IMR-90 (cell line): Measurements from ENCODE around the gene BATF2. TPM values are rescaled to one million over a fixed set of nuclear protein-coding genes. Genes with fewer than 3 reads are reported as not detected.

Source experiments
- ATAC-seq: fragments of 200-7000 bp; cut with Tn5 transposase; 2 replicates; pipeline ENCODE4 v1.9.1; 2020; ENCODE audit warnings: low read depth, mild to moderate bottlenecking, moderate library complexity
- BruUV-seq: library from RNA; stranded (reverse); fragments of 400-500 nt; replicated peaks from 2 replicates; lab custom pipeline; 2021; lab: Mats Ljungman, UMichigan
- CTCF ChIA-PET: fragments of 300-600 bp; formaldehyde crosslinking; extraction: SDS; loops from one replicate; lab custom pipeline; 2021; ENCODE audit warnings: antibody characterized with exemption; lab: Yijun Ruan, JAX
- POLR2A ChIA-PET: fragments of 300-600 bp; sonication (Branson Sonifier 250); formaldehyde crosslinking; loops from one replicate; lab custom pipeline; 2022; ENCODE audit warnings: antibody characterized with exemption; ENCODE audit not compliant: unreplicated experiment; lab: Charles Lee
- DNase-seq: peaks from one replicate; pipeline ENCODE4 v3.0.0; 2013
- H2AFZ ChIP-seq: replicated peaks from 2 replicates; pipeline ENCODE3; 2013; ENCODE audit warnings: low read length, mild to moderate bottlenecking; ENCODE audit not compliant: poor library complexity
- H2AK5ac ChIP-seq: 2 replicates; pipeline ENCODE4 v1.6.1; 2013; ENCODE audit warnings: low read depth, low read length, inconsistent platforms
- H2AK9ac ChIP-seq: replicated peaks from 2 replicates; pipeline ENCODE3; 2013; ENCODE audit warnings: mild to moderate bottlenecking, low read depth, low read length, moderate library complexity; ENCODE audit not compliant: poor library complexity
- H2BK120ac ChIP-seq: 2 replicates; pipeline ENCODE4 v1.6.1; 2013; ENCODE audit warnings: low read depth, low read length, inconsistent platforms
- H2BK15ac ChIP-seq: 3 replicates; pipeline ENCODE4 v1.6.1; 2013; ENCODE audit warnings: low read depth, low read length, inconsistent platforms
- H2BK20ac ChIP-seq: 2 replicates; pipeline ENCODE4 v1.6.1; 2013; ENCODE audit warnings: low read depth, mild to moderate bottlenecking, inconsistent platforms, low read length, moderate library complexity
- H2BK5ac ChIP-seq: 2 replicates; pipeline ENCODE4 v1.6.1; 2013; ENCODE audit warnings: mild to moderate bottlenecking, low read depth, low read length, inconsistent platforms; ENCODE audit not compliant: poor library complexity, severe bottlenecking
- H3K14ac ChIP-seq: replicated peaks from 2 replicates; pipeline ENCODE4 v1.6.1; 2013; ENCODE audit warnings: low read depth, low read length, inconsistent platforms
- H3K18ac ChIP-seq: 2 replicates; pipeline ENCODE4 v1.6.1; 2013; ENCODE audit warnings: low read depth, low read length, control low read depth
- H3K23ac ChIP-seq: 2 replicates; pipeline ENCODE4 v1.6.1; 2013; ENCODE audit warnings: low read depth, low read length, inconsistent platforms
- H3K27ac ChIP-seq: 2 replicates; pipeline ENCODE4 v1.5.1; 2013; ENCODE audit warnings: mild to moderate bottlenecking, control low read depth, low read length; ENCODE audit not compliant: insufficient read depth
- H3K27me3 ChIP-seq: 2 replicates; pipeline ENCODE4 v1.6.1; 2013; ENCODE audit warnings: low read length; ENCODE audit not compliant: control insufficient read depth, insufficient read depth
- H3K36me3 ChIP-seq: 2 replicates; pipeline ENCODE4 v1.6.1; 2013; ENCODE audit warnings: low read length, mixed read lengths; ENCODE audit not compliant: control insufficient read depth, insufficient read depth
- H3K4ac ChIP-seq: 2 replicates; pipeline ENCODE4 v1.6.1; 2013; ENCODE audit warnings: low read depth, low read length, inconsistent platforms
- H3K4me1 ChIP-seq: 2 replicates; pipeline ENCODE4 v1.6.1; 2013; ENCODE audit warnings: low read length, mixed read lengths; ENCODE audit not compliant: control insufficient read depth, insufficient read depth
- H3K4me2 ChIP-seq: 2 replicates; pipeline ENCODE4 v1.6.1; 2013; ENCODE audit warnings: low read depth, mild to moderate bottlenecking, control low read depth, low read length, moderate library complexity
- H3K4me3 ChIP-seq: 2 replicates; pipeline ENCODE4 v1.5.1; 2013; ENCODE audit warnings: low read depth, mild to moderate bottlenecking, control low read depth, low read length, moderate library complexity; ENCODE audit not compliant: insufficient read depth
- H3K56ac ChIP-seq: 2 replicates; pipeline ENCODE4 v1.6.1; 2013; ENCODE audit warnings: low read length, inconsistent platforms; ENCODE audit not compliant: insufficient read depth; ENCODE audit errors: extremely low read depth
- H3K79me1 ChIP-seq, 2 experiments: 2 replicates each; pipeline ENCODE4 v1.6.1; 2013; ENCODE audit warnings: low read length in 2 of 2, inconsistent platforms in 1 of 2, low read depth in 1 of 2
- H3K9ac ChIP-seq: 2 replicates; pipeline ENCODE4 v1.6.1; 2013; ENCODE audit warnings: low read depth, low read length, control low read depth
- H3K9me1 ChIP-seq: 2 replicates; pipeline ENCODE4 v1.6.1; 2013; ENCODE audit warnings: low read length, inconsistent platforms; ENCODE audit not compliant: insufficient read depth
- H3K9me3 ChIP-seq: 2 replicates; pipeline ENCODE4 v1.6.1; 2013; ENCODE audit warnings: low read length; ENCODE audit not compliant: control insufficient read depth, insufficient read depth
- H4K20me1 ChIP-seq: 2 replicates; pipeline ENCODE4 v1.6.1; 2013; ENCODE audit warnings: low read length, inconsistent platforms; ENCODE audit not compliant: insufficient read depth
- H4K5ac ChIP-seq: 2 replicates; pipeline ENCODE4 v1.6.1; 2013; ENCODE audit warnings: mild to moderate bottlenecking, low read depth, low read length, control low read depth
- H4K8ac ChIP-seq, 2 experiments: 2 replicates each; pipeline ENCODE4 v1.6.1; 2013; ENCODE audit warnings: low read depth in 2 of 2, low read length in 2 of 2, control low read depth in 1 of 2, inconsistent platforms in 1 of 2
- H4K91ac ChIP-seq: 2 replicates; pipeline ENCODE4 v1.6.1; 2013; ENCODE audit warnings: low read depth, low read length, inconsistent platforms; ENCODE audit not compliant: insufficient read depth
- BHLHE40 ChIP-seq: fragments of 150-350 bp; IDR thresholded peaks from 2 replicates; pipeline ENCODE4 v1.6.1; 2016; ENCODE audit warnings: mild to moderate bottlenecking, low read depth, low read length
- RCOR1 ChIP-seq: IDR thresholded peaks from 2 replicates; pipeline ENCODE4 v1.6.1; 2012; ENCODE audit warnings: mild to moderate bottlenecking, low read length, improper control_type of control experiment; ENCODE audit not compliant: insufficient replicate concordance
- WGBS, 2 experiments: methylation state at CpG; one replicate each; pipeline versions ENCODE4 v1.1.5 to v1.1.7; 2013; ENCODE audit warnings: missing lambda C conversion rate in 2 of 2; ENCODE audit not compliant: insufficient read length in 1 of 2; ENCODE audit errors: extremely low coverage in 2 of 2; 5-methylcytosine and 5-hydroxymethylcytosine counted together
- dilution Hi-C: fragments of 300-500 bp; cut with HindIII; formaldehyde crosslinking; loops from one replicate; pipeline ENCODE4 v1.14.3; 2018; ENCODE audit warnings: low sequenced_read_pairs; ENCODE audit not compliant: unreplicated experiment
- in situ Hi-C: fragments of 300-500 bp; cut with MboI; formaldehyde crosslinking; loops from 3 replicates; pipeline ENCODE4 v1.14.3; 2019; ENCODE audit warnings: low sequenced_read_pairs, inconsistent platforms, mixed read lengths
- intact Hi-C: fragments of 100-400 bp; cut with micrococcal nuclease; formaldehyde crosslinking; loops from 2 replicates; pipeline ENCODE4 v1.10.0; 2022
- polyA plus RNA-seq, 3 experiments: library from polyadenylated mRNA; depleted of rRNA; stranded (reverse); fragments of >200 nt; gene quantifications; 2 replicates each; pipeline ENCODE4 v1.2.3, GENCODE V29; 2012; ENCODE audit warnings: low replicate concordance in 1 of 3
- total RNA-seq: library from RNA; depleted of rRNA; stranded (reverse); fragments of >200 nt; gene quantifications from 2 replicates; pipeline ENCODE4 v1.2.3, GENCODE V29; 2012
- TF ChIP-seq, protein P1 (sequence below): fragments of 150-350 bp; IDR thresholded peaks from 2 replicates; pipeline ENCODE4 v1.6.1; 2016; ENCODE audit warnings: low read depth, mild to moderate bottlenecking, low read length, moderate library complexity, borderline replicate concordance
- TF ChIP-seq, protein P2 (sequence below): conservative IDR thresholded peaks from 2 replicates; pipeline ENCODE4 v1.5.1; 2012; ENCODE audit warnings: mild to moderate bottlenecking, low read depth, low read length, improper control_type of control experiment

Gene BATF2
- total and polyA plus RNA-seq, 2 of the 4 experiments (the other 2 are of a cell fraction) = 0.36 to 1.2 TPM

GRCh38 chr11:64996710-64997380 is at the start of gene BATF2 (continued):
- TF ChIP-seq RCOR1 = no peak
- TF ChIP-seq, protein P1, sequence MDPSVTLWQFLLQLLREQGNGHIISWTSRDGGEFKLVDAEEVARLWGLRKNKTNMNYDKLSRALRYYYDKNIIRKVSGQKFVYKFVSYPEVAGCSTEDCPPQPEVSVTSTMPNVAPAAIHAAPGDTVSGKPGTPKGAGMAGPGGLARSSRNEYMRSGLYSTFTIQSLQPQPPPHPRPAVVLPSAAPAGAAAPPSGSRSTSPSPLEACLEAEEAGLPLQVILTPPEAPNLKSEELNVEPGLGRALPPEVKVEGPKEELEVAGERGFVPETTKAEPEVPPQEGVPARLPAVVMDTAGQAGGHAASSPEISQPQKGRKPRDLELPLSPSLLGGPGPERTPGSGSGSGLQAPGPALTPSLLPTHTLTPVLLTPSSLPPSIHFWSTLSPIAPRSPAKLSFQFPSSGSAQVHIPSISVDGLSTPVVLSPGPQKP = 0 out of 2 replicates have a peak, but pooled peaks have one; percentile 13

- H3K18ac ChIP-seq = no peak overlapping the region
- intact Hi-C loops = no loop called here
- no peak overlapping the region for H3K9ac ChIP-seq
- no peak overlapping the region for H3K56ac ChIP-seq
- H4K91ac ChIP-seq = no peak overlapping the region
- BruUV-seq = no TSS peak
- H2AFZ ChIP-seq = no peak overlapping the region
- no peak overlapping the region for H3K4me3 ChIP-seq
- no peak for DNase-seq
- H2BK120ac ChIP-seq = no peak overlapping the region
- no peak for TF ChIP-seq BHLHE40
- TF ChIP-seq, protein P2, sequence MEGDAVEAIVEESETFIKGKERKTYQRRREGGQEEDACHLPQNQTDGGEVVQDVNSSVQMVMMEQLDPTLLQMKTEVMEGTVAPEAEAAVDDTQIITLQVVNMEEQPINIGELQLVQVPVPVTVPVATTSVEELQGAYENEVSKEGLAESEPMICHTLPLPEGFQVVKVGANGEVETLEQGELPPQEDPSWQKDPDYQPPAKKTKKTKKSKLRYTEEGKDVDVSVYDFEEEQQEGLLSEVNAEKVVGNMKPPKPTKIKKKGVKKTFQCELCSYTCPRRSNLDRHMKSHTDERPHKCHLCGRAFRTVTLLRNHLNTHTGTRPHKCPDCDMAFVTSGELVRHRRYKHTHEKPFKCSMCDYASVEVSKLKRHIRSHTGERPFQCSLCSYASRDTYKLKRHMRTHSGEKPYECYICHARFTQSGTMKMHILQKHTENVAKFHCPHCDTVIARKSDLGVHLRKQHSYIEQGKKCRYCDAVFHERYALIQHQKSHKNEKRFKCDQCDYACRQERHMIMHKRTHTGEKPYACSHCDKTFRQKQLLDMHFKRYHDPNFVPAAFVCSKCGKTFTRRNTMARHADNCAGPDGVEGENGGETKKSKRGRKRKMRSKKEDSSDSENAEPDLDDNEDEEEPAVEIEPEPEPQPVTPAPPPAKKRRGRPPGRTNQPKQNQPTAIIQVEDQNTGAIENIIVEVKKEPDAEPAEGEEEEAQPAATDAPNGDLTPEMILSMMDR = no peak
- H4K5ac ChIP-seq = no peak overlapping the region
- no peaks in the 10 kb centered on the region for H3K4me1 ChIP-seq
- H2AK5ac ChIP-seq = no peak overlapping the region
- dilution Hi-C loops = no loop called here
- no peak overlapping the region for H3K4me2 ChIP-seq
- in situ Hi-C loops = no loop called here
- 87% methylated on average over 3 of the region's 7 CpGs; no CpG with 5 or more reads in 1 of the 2 experiments for WGBS, 2 experiments
- POLR2A ChIA-PET = no interaction called here
- H2BK5ac ChIP-seq = no peak overlapping the region
- H2BK15ac ChIP-seq = no peak overlapping the region
- no peak overlapping the region for H3K14ac ChIP-seq
- H4K8ac ChIP-seq = no peak overlapping the region
- no peaks in the 10 kb centered on the region for H3K9me3 ChIP-seq
- CTCF ChIA-PET = interaction anchor here (0.7 kb wide), 1 partner anchor 13 kb away, joined by 8 read pairs; the partner anchor contains the start of gene NAALADL1
- peaks cover 5% of the 10 kb centered on the region; the same call in 1 of the 2 replicates for H4K20me1 ChIP-seq
- H2BK20ac ChIP-seq = no peak overlapping the region
- ATAC-seq = no peak
- no peak overlapping the region for H3K4ac ChIP-seq
- no peak overlapping the region for H3K27ac ChIP-seq
- H3K79me1 ChIP-seq = peaks cover 17 to 37% of the 10 kb centered on the region in 2 experiments
- no peak overlapping the region for H2AK9ac ChIP-seq
- peaks cover 13% of the 10 kb centered on the region; the same call in 1 of the 2 replicates for H3K9me1 ChIP-seq
- H3K23ac ChIP-seq = no peak overlapping the region
- peaks cover 13% of the 10 kb centered on the region for H3K36me3 ChIP-seq
- H3K27me3 ChIP-seq = no peaks in the 10 kb centered on the region
Measured at GRCh38 chr11:65045728-65046127, 49.0 kb upstream of the BATF2 start.
